ENCODE results near the gene CTNNAL1.

DNA sequence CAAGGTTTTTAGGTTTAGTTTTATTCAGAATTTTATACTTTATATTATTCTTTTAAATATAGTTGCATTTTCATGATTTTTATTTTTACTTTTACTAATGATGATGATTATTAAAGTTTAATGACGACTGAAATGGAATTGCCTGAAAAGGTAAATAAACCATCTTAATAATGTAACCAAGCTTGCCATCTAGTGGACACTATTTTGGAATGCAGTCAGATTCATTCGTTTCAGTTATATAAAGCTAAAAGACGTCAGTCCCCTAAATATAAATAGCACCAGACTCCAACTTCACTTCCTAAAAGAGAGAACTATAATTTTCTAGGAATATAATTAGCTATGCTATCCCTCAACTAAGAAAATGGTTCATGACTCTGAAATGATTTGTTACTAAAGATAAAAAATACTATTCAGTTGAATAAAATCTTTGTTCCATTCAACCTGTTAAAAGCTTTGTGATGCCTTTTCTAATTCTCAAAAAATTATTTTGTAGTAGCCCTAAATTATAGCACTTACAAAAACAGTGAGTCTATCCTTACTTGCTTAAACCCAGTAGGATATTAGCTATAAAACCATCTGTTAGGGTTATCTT, 59.2 kb downstream of the CTNNAL1 start:
- TF ChIP-seq, protein P1, sequence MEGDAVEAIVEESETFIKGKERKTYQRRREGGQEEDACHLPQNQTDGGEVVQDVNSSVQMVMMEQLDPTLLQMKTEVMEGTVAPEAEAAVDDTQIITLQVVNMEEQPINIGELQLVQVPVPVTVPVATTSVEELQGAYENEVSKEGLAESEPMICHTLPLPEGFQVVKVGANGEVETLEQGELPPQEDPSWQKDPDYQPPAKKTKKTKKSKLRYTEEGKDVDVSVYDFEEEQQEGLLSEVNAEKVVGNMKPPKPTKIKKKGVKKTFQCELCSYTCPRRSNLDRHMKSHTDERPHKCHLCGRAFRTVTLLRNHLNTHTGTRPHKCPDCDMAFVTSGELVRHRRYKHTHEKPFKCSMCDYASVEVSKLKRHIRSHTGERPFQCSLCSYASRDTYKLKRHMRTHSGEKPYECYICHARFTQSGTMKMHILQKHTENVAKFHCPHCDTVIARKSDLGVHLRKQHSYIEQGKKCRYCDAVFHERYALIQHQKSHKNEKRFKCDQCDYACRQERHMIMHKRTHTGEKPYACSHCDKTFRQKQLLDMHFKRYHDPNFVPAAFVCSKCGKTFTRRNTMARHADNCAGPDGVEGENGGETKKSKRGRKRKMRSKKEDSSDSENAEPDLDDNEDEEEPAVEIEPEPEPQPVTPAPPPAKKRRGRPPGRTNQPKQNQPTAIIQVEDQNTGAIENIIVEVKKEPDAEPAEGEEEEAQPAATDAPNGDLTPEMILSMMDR (IDR thresholded peaks at IDR 0.05; ENCODE audit: poor library complexity, severe bottlenecking): peak; percentile 73
- TF ChIP-seq EZH2 (IDR thresholded peaks at IDR 0.05; ENCODE audit: borderline replicate concordance, insufficient read depth, low read length, poor library complexity, severe bottlenecking) (no peak), EP300 (conservative IDR thresholded peaks at IDR 0.05; ENCODE audit: poor library complexity, severe bottlenecking) (no peak)
